Stimulated activated CD8-positive, alpha-beta memory T cell treated with anti-CD3 and anti-CD28 coated beads, Interleukin-4, amount 100 ng/mL, for 48 hours (primary cell): ENCODE results near the gene GNLY.
"Not testable (repeated sequence)": the region's sequence is repeated elsewhere in the genome, so short reads cannot be mapped to it uniquely, and the experiment has no call there.

Source experiments
- DNase-seq: peaks from one replicate; pipeline ENCODE4 v3.0.0-alpha.2; 2020

Gene GNLY

GRCh38 chr2:85711578-85712060 is 17.5 kb downstream of the GNLY start:
- DNase-seq: no peak

DNA sequence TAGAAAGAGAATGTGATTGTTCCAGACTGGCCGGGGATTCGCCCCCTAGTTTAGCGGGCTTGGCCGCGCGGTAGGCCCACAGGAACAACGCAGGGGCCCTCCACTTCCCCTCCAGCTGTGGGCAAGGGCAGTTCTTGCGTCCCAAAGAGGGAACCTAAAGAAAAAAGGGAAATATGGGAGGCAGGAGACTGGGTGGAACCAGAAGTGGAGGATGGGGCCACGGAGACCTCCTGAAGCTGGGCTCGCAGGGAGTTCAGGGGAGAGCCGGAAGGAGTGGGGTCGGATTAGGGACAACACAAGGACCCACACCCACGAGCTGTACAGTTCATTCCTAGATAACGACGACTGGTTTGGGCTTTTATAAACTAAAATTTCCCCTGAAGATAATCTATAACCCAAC is 18.2 kb downstream of the GNLY start:
- no peak for DNase-seq

DNA sequence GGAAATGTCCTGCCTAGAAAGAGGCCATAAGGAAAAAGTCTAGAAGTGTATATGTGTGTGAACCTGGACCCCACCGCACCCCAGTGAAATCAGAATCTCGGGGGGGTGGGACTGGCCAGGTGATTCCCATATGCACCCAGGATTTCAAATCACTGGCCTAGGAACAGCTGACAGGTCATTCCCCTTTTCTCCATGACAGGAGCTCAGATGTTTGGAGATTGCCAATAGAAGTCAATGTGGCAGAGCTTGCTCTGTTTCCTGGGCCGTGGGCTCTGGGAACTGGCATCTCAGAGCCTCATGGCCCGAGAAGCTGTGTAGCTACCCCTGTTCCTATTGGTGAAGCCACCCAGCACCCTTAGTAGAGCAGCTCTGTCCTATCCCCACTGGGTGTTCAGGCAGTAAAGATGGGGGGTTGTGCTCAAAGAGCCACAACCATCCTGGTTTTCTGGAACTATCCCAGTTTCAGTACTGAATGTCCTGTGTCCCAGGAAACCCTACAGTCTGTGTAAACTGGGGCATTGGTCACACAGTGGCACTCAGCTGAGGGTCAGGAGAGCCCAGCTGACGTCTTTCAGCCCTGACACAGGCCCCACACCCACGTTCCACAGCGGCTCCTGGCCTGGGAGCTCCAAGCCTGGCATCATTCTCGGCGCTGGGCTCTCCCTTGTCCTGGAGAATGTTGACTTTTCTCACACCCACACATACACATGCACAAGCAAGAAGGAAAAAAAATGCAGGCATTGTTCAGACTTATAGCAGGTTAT is 18.9 kb downstream of the GNLY start:
- no peak for DNase-seq

GRCh38 chr2:85713836-85714235 is 19.7 kb downstream of the GNLY start:
- DNase-seq: no peak

GRCh38 chr2:85714421-85714820 is 20.3 kb downstream of the GNLY start:
- not testable (repeated sequence) for DNase-seq

DNA sequence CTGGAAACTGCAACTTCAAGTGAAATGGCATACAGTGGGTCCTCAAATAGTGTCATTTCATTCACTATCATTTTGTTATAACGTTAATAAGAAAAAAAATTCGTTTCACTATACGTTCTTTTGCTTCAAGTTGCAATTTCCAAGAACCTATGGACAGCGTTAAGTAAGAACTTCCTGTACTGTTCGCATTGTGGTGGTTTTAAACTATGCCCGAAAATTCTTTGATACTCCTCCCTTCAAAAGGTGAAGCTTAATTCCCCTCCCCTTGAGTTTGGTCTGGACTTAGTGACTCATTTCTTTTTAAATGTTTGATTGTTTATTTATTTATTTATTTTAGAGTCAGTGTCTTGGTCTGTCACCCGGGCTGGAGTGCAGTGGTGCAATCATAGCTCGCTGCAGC is 20.7 kb downstream of the GNLY start:
- no peak for DNase-seq

GRCh38 chr2:85716346-85716914 is 22.3 kb downstream of the GNLY start:
- no peak for DNase-seq

DNA sequence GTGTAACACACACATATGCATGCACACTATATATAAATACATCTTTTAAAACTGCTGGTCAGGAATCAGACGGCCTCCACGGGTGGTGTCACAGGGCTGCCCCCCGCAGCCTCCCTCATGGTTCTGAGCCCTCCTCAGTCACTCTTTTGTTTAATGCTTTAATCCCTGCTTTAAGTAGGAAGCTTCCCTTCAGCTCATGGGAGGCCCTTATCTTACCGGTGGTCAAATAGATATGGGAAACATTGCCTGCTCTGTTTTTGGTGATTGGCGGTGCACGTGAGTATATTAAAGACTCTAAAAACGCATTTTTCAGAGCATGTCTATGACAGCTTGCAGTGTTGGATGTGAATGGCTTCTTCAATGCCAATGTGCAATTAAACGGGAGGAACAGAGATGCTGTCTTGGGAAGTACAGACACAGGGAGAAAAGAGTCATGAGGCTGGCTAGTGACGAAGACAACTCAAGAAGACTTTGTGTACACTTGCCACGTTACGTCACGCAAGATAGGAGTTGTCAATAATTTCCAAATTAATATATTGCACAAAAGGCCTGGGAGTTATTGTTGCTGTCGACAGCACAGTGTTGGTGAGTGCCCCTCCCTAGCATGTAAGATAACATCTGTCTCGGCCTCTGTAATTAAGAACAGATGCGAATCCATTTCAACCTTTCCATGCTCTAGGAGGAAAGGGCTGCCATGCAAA is 23.3 kb downstream of the GNLY start:
- DNase-seq: no peak

DNA sequence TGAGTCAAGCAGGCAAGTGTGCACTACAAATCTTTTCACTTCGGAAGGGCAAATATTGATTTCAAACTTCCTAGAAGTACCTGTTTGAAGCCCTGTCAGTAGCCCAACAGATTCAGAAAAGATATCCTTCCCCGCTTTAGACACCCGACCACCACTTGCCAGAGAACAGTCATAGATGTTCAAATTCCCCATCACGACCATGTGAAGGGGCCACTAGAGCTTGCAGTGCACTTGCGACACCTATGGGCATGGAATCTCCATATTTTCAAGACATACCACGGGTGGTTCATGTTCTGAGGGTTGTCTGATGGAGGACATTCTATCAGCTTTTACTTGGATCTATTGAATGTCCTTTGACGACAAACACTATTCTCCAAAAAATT is 23.8 kb downstream of the GNLY start:
- no peak for DNase-seq

GRCh38 chr2:85718885-85719492 is 24.8 kb downstream of the GNLY start:
- no peak for DNase-seq

- DNase-seq: no peak
These were observed 25.6 kb downstream of the GNLY start for GRCh38 chr2:85719609-85720240.

- no peak for DNase-seq
These were observed 26.4 kb downstream of the GNLY start for GRCh38 chr2:85720533-85720932.

GRCh38 chr2:85721641-85722040 is 27.5 kb downstream of the GNLY start:
- DNase-seq: no peak

DNA sequence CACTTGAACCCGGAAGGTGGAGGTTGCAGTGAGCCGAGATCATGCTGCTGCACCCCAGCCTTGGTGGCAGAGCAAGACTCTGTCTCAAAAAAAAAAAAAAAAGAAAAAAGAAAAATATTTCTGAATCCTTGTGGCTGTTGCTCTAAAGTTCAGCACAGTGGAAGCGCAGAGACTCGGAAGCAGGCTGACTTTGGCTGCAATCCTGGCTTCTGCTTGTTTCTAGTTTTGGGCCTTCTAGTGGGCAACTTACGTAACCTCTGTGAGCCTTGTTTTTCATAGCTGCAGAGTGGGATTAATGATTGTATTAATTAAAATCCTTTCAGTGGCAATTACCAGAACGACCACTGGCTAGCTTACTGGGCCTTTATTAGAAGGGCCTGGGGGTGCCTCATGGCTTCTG is 28.4 kb downstream of the GNLY start:
- no peak for DNase-seq

DNA sequence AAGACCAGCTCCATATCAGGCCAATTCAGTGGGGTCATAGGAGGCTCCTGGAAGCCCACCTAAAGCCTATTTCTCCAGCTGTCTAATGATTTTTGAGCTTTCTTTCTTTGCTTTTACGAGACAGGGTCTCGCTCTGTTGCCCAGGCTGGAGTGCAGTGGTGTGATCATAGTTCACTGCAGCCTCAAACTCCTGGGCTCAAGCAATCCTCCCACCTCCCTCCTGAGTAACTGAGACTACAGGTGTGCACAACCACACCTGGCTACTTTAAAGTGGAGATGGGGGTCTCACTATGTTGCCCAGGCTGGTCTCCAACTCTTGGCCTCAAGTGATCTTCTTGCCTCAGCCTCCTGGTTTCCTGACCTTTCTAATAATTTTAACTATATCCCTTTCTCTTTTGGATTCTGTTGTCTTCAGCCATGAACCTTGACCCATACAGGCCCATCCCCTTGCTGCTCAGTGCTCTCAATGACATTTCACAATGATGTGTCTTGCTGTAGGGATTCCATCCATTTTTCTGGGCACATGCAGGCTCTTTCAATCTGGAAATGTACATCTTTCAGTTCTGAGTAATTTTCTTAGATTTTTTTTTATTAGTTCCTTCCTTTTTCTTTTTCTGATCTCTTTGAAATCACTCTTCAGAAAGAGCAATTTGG is 29.7 kb downstream of the GNLY start:
- no peak for DNase-seq

GRCh38 chr2:85724731-85725181 is 30.6 kb downstream of the GNLY start:
- no peak for DNase-seq

GRCh38 chr2:85725451-85725850 is 31.3 kb downstream of the GNLY start:
- no peak for DNase-seq

DNA sequence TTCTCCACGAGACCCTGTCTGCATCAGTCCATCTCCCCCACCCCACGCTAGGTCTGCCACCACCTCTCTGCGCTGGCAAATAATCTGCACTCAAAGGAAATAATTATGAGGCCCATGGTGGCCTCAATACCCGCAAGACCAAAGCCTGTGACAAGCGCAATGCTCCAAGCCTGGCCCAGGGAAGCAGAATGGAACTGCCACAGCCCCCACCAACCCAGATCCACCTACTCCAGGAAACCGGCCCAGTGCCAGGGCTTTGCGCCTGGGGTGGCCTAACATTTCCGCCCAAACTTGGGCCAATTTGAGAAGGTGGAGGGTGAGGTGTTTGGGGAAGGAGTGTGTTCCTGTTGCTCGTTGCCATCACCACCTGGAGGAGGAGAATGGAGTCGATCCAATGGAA is 33.6 kb downstream of the GNLY start:
- DNase-seq: no peak

DNA sequence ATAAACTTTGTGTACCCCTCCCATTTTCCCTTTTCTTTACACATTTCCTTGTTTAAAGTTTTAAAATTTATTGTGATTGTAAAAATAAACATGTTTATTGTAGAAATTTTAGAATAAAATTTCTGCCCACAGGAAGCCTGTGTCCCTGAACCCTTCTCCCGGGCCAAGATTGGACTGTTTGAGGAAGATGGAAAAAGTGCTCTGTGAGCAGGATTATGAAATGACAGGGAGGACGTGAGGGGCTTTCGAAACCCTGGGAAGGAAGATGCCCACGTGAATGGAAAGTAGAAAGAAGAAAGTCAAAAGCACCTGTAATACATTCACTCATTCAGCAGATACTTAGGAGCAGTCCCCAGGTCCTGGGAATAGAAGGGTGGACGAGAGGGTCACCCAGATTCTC is 34.2 kb downstream of the GNLY start:
- no peak for DNase-seq

GRCh38 chr2:85728883-85729824 is 35.0 kb downstream of the GNLY start:
- DNase-seq: peak; percentile 91

GRCh38 chr2:85729825-85730510 is 35.8 kb downstream of the GNLY start:
- DNase-seq: no peak
